Muscle of leg (tissue), 11 donors: ENCODE data around the gene JAKMIP1. TPM values are rescaled to one million over a fixed set of nuclear protein-coding genes. Genes with fewer than 3 reads are reported as not detected.
"Not testable (repeated sequence)": the region's sequence is repeated elsewhere in the genome, so short reads cannot be mapped to it uniquely, and the experiment has no call there.

Experiments used
- DNase-seq: peaks from one replicate; pipeline ENCODE4 v3.0.0; 2013
- H3K27ac ChIP-seq: one replicate; pipeline ENCODE4 v1.5.1; 2013; ENCODE audit warnings: mild to moderate bottlenecking, low read length, control low read depth
- H3K27me3 ChIP-seq: one replicate; pipeline ENCODE4 v1.6.1; 2013; ENCODE audit warnings: low read length; ENCODE audit not compliant: control insufficient read depth, insufficient read depth
- H3K36me3 ChIP-seq: one replicate; pipeline ENCODE4 v1.6.1; 2013; ENCODE audit warnings: low read length; ENCODE audit not compliant: control insufficient read depth, insufficient read depth
- H3K4me1 ChIP-seq: one replicate; pipeline ENCODE4 v1.6.1; 2013; ENCODE audit warnings: low read length; ENCODE audit not compliant: control insufficient read depth, insufficient read depth
- H3K4me3 ChIP-seq: one replicate; pipeline ENCODE4 v1.5.1; 2013; ENCODE audit warnings: low read length, control low read depth
- H3K9me3 ChIP-seq: replicated peaks from 2 replicates; pipeline ENCODE4 v1.6.1; 2013; ENCODE audit warnings: low read depth, low read length; ENCODE audit not compliant: control insufficient read depth
- WGBS: methylation state at CpG from one replicate; pipeline ENCODE4 v1.1.5; 2013; ENCODE audit warnings: missing lambda C conversion rate; ENCODE audit not compliant: insufficient coverage; 5-methylcytosine and 5-hydroxymethylcytosine counted together
- polyA plus RNA-seq, 8 donors: library from polyadenylated mRNA; unstranded; fragments of 120-200 nt; gene quantifications; one replicate each; pipeline versions ENCODE4 v1.2.1 to v1.2.3, GENCODE V29; 2013; ENCODE audit warnings: inconsistent platforms in 1 of 8, low replicate concordance in 1 of 8; ENCODE audit not compliant: insufficient read length in 8 of 8, insufficient read depth in 1 of 8
- total RNA-seq: library from RNA; stranded (reverse); fragments of 120-200 nt; gene quantifications from one replicate; pipeline ENCODE4 v1.2.4, GENCODE V29; 2013

JAKMIP1 gene
- total and polyA plus RNA-seq, 9 donors, result 0.04 to 0.39 TPM; not detected in 7

- no CpG with 5 or more reads among the region's 1 CpG for WGBS
- no peaks in the 10 kb centered on the region for H3K36me3 ChIP-seq
- H3K27me3 ChIP-seq, result peaks cover 27% of the 10 kb centered on the region
- no peak overlapping the region for H3K27ac ChIP-seq
- no peak for DNase-seq
- H3K4me3 ChIP-seq, result no peak overlapping the region
- peaks cover 6% of the 10 kb centered on the region for H3K9me3 ChIP-seq
- H3K4me1 ChIP-seq, result peaks cover 3% of the 10 kb centered on the region
Observed at GRCh38 chr4:6217716-6218381, 17.5 kb upstream of the JAKMIP1 start.

DNA sequence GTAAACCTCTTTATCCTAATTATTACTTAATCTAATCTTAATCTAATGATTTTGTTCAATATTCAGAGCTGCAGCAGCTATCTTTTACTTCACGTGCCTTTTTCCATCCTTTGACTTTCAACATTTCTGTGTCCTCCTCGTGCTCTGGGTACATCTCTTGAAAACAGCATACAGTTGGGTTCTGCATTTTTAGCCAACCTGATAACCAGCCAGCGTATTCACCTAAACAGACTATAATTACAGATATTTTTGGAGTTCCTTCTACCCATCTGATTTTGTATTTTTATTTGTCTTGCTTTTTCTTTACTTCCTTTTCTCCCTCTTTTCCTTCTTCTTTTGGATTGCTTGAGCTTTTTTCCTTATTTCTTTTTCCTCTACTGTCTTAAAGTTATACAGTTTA lies 16.2 kb upstream of the JAKMIP1 start:
- Histone ChIP-seq H3K36me3 (no peaks in the 10 kb centered on the region), H3K9me3 (peaks cover 2% of the 10 kb centered on the region), H3K27ac (no peak overlapping the region), H3K4me3 (no peak overlapping the region), H3K27me3 (peaks cover 17% of the 10 kb centered on the region), H3K4me1 (peaks cover 3% of the 10 kb centered on the region)
- no peak for DNase-seq
- WGBS, result 50% methylated on average over 2 of the region's 3 CpGs

DNA sequence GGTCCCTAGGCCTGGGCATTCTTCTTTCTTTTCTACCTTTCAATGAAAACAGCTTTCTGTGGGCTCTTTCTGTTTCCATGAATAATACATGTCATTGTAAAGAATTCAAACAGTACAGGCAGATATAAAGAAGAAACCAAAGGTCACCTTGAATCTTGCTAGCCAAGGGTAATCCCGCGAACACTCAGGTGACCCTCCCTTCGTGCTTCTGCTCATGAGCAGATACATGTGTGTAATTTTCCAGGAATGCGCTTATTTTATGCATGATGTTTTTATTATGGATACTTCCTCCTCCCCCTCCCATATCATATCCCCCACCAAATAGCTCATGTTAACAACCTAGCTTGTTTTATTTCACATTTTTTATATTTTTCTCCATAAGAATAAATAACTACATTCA lies 9.6 kb upstream of the JAKMIP1 start:
- H3K27me3 ChIP-seq, result peaks cover 11% of the 10 kb centered on the region
- H3K36me3 ChIP-seq, result no peaks in the 10 kb centered on the region
- no CpG with 5 or more reads among the region's 4 CpGs for WGBS
- peaks cover 2% of the 10 kb centered on the region for H3K9me3 ChIP-seq
- H3K27ac ChIP-seq, result no peak overlapping the region
- no peak for DNase-seq
- no peaks in the 10 kb centered on the region for H3K4me1 ChIP-seq
- no peak overlapping the region for H3K4me3 ChIP-seq

DNA sequence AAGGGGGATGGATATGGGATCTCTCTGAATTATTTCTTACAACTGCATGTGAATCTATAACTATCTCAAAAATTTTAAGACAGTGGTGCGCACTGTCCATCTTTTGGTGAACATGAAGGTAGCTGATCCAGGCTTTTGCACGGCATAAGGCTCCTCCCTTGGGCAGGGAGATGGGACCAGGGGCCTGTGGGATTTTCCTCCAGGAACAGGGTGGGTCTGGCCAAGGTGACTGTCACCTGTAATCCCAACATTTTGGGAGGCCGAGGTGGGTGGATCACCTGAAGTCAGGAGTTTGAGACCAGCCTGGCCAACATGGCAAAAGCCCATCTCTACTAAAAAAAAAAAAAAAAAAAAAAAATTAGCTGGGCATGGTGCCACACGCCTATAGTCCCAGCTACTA lies 8.9 kb upstream of the JAKMIP1 start:
- H3K27me3 ChIP-seq, result peaks cover 14% of the 10 kb centered on the region

DNA sequence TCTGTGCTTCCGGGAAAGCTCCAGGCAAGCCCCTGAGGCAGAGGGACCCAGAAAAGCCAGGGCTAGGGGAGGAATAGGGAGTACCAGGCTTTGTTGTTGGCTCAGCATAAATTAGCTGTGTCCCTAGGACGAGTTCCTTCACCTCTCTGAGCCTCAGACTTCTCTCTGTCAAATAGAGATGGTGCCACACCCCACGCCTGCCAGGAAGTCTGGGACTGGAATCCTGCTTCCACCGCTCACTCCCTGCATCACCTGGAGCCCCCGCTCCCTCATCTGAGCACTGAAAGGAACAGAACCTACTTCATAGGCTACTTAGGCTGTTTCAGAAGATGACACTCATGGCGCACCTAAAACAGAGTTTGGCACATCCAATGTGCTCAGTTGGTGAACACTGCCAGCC lies 8.1 kb upstream of the JAKMIP1 start:
- Histone ChIP-seq H3K9me3 (peaks cover 2% of the 10 kb centered on the region), H3K36me3 (no peaks in the 10 kb centered on the region), H3K4me1 (no peaks in the 10 kb centered on the region), H3K4me3 (no peak overlapping the region), H3K27ac (no peak overlapping the region), H3K27me3 (peaks cover 16% of the 10 kb centered on the region)
- no peak for DNase-seq
- WGBS, result 65% methylated on average over 4 of the region's 6 CpGs

More for the DNA sequence above, 8.9 kb upstream of the JAKMIP1 start:
- not testable (repeated sequence) for H3K36me3 ChIP-seq, DNase-seq, H3K27ac ChIP-seq, H3K4me3 ChIP-seq, H3K4me1 ChIP-seq, H3K9me3 ChIP-seq
- WGBS, result 63% methylated on average over 1 of the region's 4 CpGs

DNA sequence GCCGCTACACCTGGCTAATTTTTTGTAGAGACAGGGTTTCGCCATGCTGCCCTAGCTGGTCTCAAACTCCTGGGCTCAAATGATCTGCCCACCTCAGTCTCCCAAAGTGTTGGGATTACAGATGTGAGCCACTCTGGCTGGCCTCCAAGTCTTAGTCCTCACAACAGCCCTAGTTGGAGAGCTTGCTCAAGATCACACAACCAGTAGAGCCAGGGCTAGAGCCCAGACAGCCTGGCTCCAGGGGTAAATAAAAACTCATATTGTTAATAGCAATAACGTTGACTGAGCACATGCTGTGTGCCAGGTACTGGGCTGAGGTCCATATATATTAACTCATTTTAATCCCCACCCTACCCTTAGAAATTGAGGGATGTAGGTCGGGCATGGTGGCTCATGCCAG lies 7.3 kb upstream of the JAKMIP1 start:
- H3K4me3 ChIP-seq, result no peak overlapping the region
- H3K36me3 ChIP-seq, result no peaks in the 10 kb centered on the region
- no peaks in the 10 kb centered on the region for H3K4me1 ChIP-seq
- H3K27ac ChIP-seq, result no peak overlapping the region
- 100% methylated on average over 2 of the region's 4 CpGs for WGBS
- DNase-seq, result no peak
- peaks cover 16% of the 10 kb centered on the region for H3K27me3 ChIP-seq
- H3K9me3 ChIP-seq, result no peaks in the 10 kb centered on the region

- Histone ChIP-seq H3K4me1 (no peaks in the 10 kb centered on the region), H3K27me3 (peaks cover 18% of the 10 kb centered on the region), H3K27ac (no peak overlapping the region), H3K9me3 (no peaks in the 10 kb centered on the region), H3K4me3 (no peak overlapping the region), H3K36me3 (no peaks in the 10 kb centered on the region)
- no peak for DNase-seq
- WGBS, result 69% methylated on average over 6 of the region's 6 CpGs
Observed at GRCh38 chr4:6206771-6207290, 6.5 kb upstream of the JAKMIP1 start.

DNA sequence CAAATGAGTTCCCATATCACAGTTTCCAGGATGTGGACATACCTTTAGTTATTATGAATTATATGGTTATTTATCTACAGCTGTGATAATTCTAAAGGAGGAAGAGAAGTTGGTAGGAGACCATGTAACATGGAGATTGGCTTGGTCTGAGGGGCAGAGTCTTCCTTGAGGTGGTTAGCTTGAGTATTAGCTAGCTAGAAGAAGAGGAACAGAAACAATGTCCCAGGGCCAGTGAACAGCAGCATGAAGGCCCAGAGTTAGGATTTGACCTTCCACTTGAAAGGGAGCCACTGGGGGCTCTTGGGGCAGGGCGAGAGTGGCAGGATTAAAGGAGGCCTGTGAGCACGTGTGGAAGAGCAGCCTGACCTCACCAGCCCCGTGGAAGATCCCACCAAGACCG lies 5.6 kb upstream of the JAKMIP1 start:
- WGBS, result 71% methylated on average over 4 of the region's 4 CpGs
- H3K4me3 ChIP-seq, result no peak overlapping the region
- no peak overlapping the region for H3K27ac ChIP-seq
- H3K36me3 ChIP-seq, result no peaks in the 10 kb centered on the region
- peaks cover 4% of the 10 kb centered on the region for H3K9me3 ChIP-seq
- peaks cover under 1% of the 10 kb centered on the region for H3K4me1 ChIP-seq
- DNase-seq, result no peak
- peaks cover 27% of the 10 kb centered on the region for H3K27me3 ChIP-seq

- peaks cover 3% of the 10 kb centered on the region for H3K4me1 ChIP-seq
- no peak for DNase-seq
- peaks cover 30% of the 10 kb centered on the region for H3K27me3 ChIP-seq
- no CpG with 5 or more reads among the region's 4 CpGs for WGBS
- peaks cover 4% of the 10 kb centered on the region for H3K9me3 ChIP-seq
- no peaks in the 10 kb centered on the region for H3K36me3 ChIP-seq
- H3K27ac ChIP-seq, result no peak overlapping the region
- no peak overlapping the region for H3K4me3 ChIP-seq
Observed at GRCh38 chr4:6205567-6205931, 5.2 kb upstream of the JAKMIP1 start.

- DNase-seq, result no peak
- Histone ChIP-seq H3K36me3 (no peaks in the 10 kb centered on the region), H3K27ac (no peak overlapping the region), H3K27me3 (peaks cover 30% of the 10 kb centered on the region), H3K9me3 (peaks cover 4% of the 10 kb centered on the region), H3K4me3 (no peak overlapping the region), H3K4me1 (peaks cover 3% of the 10 kb centered on the region)
- 35% methylated on average over 2 of the region's 8 CpGs for WGBS
Observed at GRCh38 chr4:6204871-6205566, 4.7 kb upstream of the JAKMIP1 start.
